Measurements from ENCODE around the gene TOR1AIP1.
"Not testable (repeated sequence)": the region's sequence is repeated elsewhere in the genome, so short reads cannot be mapped to it uniquely, and the experiment has no call there.

The TOR1AIP1 gene

DNA sequence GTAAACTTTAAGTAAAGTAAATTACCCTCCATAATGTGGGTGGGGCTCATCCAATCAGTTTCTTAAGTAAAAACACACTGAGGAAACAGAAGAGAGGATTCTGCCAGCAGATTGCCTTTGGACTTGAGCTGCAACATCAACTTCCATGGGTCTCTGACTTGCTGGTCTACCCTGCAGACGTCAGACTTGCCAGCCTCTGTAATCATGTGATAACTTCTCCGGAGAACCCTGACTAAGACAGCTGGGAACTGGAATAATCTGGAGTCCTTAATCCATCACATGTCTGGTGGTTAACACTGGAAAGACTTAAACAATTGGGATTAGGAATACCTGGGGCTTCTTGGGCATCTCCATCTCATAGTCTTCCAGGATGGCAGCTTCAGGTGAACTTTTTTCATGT, 59.4 kb downstream of the TOR1AIP1 start:
- no peak for DNase-seq

DNA sequence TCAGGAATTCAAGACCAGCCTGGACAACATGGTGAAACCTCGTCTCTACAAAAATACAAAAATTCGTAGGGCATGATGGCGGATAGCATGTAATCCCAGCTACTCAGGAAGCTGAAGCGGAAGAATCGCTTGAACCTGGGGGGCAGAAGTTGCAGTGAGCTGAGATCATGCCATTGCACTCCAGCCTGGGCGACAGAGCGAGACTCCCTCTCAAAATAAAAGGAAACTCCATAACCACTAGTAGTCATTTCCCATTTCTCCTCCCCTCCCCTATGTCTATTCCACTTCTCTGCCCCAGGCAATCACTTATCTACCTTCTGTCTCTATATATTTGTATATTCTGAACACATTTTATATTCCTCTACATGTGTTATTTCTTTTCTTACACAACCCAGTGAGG, 68.6 kb downstream of the TOR1AIP1 start:
- DNase-seq: no peak

DNA sequence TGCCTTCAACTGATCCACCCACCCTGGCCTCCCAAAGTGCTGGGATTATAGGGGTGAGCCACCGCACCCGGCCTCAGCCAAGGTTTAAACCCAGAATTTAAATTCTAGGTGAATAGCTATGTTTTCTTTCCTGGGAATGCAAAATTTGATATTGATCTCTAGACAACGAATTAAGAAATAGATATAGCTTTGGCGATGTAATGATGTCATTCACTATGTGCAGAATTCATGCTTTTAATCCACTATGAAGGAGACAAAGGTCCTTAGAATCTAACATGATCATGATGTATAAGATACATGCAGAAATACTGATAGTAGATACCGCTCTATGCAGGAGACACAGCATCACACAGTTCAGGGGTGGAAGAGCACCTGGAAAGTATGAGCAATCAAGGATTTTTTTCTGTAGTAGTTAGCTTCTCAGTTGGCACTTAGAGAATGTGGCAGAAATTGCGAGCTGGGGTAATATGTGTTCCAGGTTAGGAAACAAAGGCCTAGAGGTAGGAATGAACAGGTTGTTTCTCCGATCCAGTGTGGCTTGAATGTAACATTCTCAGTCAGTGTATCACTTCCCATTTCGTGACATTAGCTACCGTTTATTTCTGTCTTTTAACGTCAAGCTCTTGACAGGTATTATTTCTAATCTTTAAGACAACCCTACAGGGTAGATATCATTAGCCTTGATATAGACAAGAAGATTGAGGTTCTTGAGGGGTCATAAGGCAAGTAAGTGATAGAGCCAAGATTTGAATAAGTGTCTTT, 69.5 kb downstream of the TOR1AIP1 start:
- DNase-seq: no peak

DNA sequence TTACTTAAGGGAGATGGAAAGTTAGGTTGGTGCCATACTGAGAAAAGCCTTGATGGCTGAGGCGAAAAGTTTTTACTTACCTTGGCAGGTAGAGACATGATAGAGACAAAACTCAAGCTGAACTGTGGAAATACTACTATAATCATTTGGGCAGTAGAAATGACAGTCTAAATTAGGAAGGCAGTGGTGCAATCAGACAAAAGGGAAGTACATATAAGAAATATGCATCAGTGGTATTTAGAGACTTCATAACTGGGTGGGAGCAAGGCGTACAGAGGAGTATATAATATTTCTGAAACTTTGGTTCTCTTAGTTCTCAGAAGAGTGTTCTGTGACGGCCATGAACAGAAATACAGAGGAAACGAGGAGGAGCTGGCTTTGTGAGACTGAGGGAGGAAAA, 70.1 kb downstream of the TOR1AIP1 start:
- DNase-seq: no peak

DNA sequence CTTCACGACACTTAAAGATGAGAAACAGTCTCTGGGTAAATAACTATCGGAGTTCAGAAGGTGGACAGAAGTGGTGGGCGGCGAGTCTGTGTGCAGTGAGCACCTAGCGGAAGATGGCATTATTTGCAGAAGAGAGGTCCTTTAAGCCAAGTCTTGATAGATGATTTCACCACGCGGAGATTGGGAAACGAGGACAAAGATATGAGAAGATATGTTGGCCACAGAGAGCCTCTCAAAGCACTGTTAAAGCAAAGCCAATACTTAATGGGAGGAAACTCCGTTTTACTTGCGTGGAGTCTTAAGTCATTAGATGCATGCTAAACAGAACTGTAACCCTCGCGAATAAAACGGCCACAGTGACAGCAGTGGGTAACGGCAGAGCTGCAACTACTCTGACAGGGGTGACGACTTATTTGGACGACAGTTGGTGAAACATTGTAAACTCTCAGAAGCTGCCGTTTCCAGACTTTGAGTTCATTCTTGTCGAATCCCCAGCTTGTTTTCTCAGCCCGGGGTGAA, 71.9 kb downstream of the TOR1AIP1 start:
- peak; percentile 67 for DNase-seq

DNA sequence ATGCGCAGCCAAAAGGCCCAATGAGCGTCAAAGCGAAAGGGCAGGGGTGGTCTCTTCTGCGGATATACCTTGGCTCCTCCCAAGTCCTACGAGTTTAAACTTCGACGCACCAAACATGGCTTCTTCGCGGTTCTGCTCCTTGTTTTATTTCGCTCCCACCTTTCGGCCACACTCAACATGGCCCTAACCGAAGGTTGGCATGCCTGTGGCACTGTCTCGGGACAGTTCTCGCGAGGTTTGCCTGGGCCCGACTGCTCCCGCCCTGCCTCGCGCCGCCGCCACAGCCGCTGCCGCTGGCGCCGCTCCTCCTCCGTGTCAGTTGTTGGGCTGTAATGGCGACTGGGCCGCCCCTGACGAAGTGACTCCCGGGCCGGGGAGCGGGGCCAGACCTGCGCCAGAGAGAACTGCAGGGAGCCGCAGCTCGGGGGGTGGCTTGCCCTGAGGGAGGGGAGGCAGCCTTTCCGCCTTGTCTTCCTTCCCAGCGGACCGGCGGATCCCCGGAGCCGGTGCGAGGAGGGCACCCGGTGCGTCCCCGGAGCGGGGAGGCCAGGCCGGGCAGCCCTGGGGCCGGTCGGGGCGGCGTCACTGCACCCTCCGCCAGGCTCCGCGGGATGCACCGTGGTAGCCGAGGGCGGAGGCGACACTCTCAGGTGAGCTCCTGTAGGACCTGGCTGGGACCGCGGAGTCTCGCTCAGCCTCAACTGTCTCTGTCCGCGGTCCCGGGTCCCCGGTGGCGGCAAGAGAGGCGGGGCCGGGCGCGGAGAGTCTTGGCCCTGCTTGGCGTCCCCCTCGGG, 72.6 kb downstream of the TOR1AIP1 start, which contains the start of gene CEP350:
Gene CEP350, plus strand, starts transcription at position 318 of the 794 bp plus-strand sequence. CDS start 31,372 bp downstream, outside the sequence.
- peak; percentile 99 for DNase-seq

DNA sequence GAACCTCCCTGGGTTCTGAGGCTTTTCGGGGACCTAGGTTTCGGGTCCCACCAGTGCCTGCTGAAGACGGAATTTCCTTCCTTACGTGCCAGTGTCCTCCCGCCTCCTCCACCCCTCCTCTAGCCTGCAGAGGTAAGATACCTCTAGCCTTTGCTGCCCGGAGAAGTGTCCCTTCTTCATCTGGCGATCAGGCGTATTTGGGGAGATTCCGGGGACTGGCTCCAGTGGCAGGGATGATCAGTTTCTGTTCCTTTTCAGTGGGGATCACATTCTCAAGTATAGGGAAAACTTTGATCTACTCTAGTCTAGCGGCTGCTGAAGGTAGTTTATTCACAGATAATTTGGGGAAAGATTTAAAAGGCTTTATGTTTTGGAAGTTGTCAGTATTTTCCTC, 73.2 kb downstream of the TOR1AIP1 start:
- DNase-seq: peak; percentile 27

DNA sequence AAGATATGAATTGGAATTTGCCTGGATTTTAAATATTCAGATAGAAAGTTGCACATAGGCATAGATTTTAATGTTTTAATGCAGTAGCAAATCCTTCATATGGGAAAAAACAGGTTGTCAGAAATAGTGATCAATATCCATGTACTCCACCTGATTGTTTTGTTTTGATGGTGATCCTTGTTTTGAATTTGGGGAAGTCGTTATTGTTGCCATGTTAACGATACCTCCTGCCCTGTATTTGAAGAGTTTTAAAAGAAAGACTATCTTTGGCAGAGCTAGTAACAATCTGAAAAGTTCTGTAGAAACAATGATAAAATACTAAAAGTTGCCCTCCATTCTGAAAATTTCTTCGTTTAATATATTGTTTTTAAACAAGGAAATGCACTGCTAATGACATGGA, 73.6 kb downstream of the TOR1AIP1 start:
- DNase-seq: no peak

DNA sequence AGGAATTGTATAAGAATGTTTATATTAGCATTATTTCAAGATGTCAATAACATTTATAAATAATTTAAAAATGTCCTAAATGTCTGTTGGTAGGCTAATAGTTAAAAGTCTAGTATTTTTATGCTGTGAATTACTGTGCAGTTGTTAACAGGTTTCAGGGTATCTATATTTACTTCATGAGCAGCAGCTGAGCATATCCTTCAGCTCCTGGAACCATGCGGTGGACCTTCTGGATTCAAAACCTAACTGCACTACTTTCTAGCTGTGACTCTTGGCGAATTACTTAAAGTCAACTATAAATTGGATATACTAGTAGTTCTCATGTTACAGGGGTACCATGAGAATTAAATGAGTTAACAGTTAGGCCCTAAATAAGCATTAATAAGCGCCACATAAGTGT, 76.3 kb downstream of the TOR1AIP1 start:
- DNase-seq: no peak

DNA sequence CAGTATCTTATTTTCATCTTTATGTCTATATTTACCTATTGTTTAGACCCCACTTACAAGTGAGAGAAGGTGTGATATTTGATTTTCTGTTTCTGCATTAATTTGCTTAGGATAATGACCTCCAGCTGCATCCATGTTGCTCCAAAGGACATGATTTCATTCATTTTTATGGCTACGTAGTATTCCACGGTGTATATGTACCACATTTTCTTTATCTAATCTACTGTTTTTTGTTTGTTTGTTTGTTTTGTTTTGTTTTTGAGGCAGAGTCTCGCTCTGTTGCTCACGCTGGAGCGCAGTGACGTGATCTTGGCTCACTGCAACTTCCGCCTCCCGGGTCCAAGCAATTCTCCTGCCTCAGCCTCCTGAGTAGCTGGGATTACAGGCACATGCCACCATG, 80.1 kb downstream of the TOR1AIP1 start:
- not testable (repeated sequence) for DNase-seq

DNA sequence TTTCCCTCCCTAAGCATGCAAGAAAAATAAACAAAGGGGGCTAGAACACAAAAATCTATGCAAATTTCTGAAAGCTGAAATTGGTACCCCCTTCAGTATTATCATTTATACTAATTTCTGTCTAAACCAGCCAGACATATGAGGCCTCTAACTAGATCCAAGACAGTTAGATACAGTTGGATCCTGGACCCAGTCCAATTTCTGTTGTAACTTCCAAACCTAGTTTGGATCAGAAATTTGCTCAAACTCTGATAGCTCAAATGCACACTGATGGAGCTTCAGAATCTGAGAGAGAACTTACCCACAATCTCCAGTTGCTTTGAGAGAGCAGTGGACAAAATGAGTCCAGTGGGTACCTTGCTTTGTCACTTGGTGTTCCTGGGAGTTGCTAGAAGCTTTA, 84.5 kb downstream of the TOR1AIP1 start:
- no peak for DNase-seq

DNA sequence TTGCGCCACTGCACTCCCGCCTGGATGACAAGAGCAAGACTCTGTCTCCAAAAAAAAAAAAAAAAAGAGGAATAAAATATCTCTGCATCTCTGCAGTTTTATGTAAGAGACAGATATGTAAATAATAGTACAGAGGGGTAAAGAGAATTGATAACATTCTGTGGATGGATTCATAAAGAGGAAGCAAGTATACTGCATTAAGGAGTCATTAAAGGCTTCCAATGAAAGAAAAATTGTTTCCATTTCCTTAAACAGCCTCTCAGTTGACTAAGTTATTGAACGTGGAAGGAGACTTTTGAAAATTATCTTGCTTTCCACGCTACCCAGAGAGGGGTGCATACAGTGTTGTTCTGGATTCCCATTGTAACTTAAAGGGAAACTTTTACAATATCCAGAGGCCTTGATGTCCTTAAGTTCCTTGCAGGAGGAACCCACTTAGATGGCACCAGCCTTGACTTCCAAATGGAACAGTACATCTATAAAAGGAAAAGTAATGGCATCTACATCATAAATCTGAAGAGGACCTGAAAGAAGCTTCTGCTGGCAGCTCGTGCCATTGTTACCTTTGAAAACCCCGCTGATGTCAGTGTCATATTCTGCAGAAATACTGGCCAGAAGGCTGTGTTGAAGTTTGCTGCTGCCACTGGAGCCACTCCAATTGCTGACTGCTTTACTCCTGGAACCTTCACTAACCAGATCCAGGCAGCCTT, 86.4 kb downstream of the TOR1AIP1 start:
- no peak for DNase-seq

DNA sequence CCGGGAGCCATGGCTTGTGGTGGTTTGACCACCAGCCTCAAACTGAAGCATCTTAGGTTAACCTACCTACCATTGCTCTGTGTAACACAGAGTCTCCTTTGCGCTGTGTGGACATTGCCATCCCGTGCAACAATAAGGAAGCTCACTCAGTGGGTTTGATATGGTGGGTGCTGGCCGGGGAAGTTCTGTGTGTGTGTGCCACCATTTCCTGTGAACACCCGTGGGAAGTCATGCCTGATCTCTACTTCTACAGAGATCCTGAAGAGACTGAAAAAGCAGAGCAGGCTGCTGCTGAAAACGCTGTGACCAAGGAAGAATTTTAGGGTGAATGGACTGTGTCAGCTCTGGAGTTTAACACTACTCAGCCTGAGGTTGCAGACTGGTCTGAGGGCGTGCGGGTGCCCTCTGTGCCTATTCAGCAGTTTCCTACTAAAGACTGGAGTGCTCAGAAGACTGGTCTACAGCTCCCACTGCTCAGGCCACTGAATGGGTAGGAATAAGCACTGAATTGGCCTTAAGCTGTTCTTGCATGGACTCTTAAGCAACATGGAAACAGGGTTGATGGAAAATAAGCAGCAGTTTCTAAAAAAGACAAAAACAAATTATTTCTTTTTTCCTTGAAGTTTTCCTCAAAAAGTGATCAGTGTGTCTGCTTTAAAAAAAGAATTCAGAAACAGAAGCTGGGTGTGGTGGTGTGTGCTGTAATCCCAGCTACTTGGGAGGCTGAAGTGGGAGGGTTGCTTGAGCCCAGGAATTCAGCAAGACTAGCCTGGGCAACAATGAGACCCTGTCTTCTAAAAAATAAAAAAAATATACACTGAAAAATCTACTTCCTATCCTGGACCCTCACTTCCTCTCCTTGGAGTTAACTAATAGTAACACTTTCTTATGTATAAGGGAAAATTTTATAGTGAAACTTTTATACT, 87.2 kb downstream of the TOR1AIP1 start:
- no peak for DNase-seq
